Mesenteric fat pad (tissue), 1 donor: Measurements from ENCODE around the gene PTPRN2. TPM values are rescaled to one million over a fixed set of nuclear protein-coding genes. Genes with fewer than 3 reads are reported as not detected.
"Not testable (repeated sequence)": the region's sequence is repeated elsewhere in the genome, so short reads cannot be mapped to it uniquely, and the experiment has no call there.

Experiments used
- DNase-seq: peaks from one replicate; pipeline ENCODE4 v3.0.0-alpha.2; 2020; ENCODE audit warnings: low spot score
- total RNA-seq: library from RNA; stranded (reverse); fragmentation: NEBNext Ultra II Directional; extraction: Animal tissue kit (Norgen Biotek cat#: 25700); gene quantifications from one replicate; pipeline ENCODE4 v1.2.1, GENCODE V29; 2021
- donor health status: DM: yes; HTN: yes; CAD: no.

PTPRN2 gene
- total RNA-seq, 1 donor from 2014 or later: 2.6 TPM

GRCh38 chr7:158471716-158472115 lies 115.9 kb downstream of the PTPRN2 start:
- DNase-seq: no peak

GRCh38 chr7:158470336-158470735 lies 117.3 kb downstream of the PTPRN2 start:
- no peak for DNase-seq

- DNase-seq: no peak
Measured at GRCh38 chr7:158469396-158470051, 118.1 kb downstream of the PTPRN2 start.

GRCh38 chr7:158468700-158469296 lies 118.8 kb downstream of the PTPRN2 start:
- no peak for DNase-seq

GRCh38 chr7:158468181-158468580 lies 119.4 kb downstream of the PTPRN2 start:
- DNase-seq: no peak

- DNase-seq: no peak
Measured at GRCh38 chr7:158467562-158467961, 120.1 kb downstream of the PTPRN2 start.

- DNase-seq: no peak
Measured at GRCh38 chr7:158463317-158463716, 124.3 kb downstream of the PTPRN2 start.

- no peak for DNase-seq
Measured at GRCh38 chr7:158461824-158462223, 125.8 kb downstream of the PTPRN2 start.

- DNase-seq: no peak
Measured at GRCh38 chr7:158460665-158461064, 127.0 kb downstream of the PTPRN2 start.

GRCh38 chr7:158458716-158459282 lies 128.8 kb downstream of the PTPRN2 start:
- DNase-seq: peak; percentile 77

- peak; percentile 47 for DNase-seq
Measured at GRCh38 chr7:158458096-158458495, 129.5 kb downstream of the PTPRN2 start.

- not testable (repeated sequence) for DNase-seq
Measured at GRCh38 chr7:158457586-158457985, 130.0 kb downstream of the PTPRN2 start.

- peak; percentile 69 for DNase-seq
Measured at GRCh38 chr7:158454631-158455030, 133.0 kb downstream of the PTPRN2 start.

- DNase-seq: peak; percentile 53
Measured at GRCh38 chr7:158453663-158454062, 134.0 kb downstream of the PTPRN2 start.

GRCh38 chr7:158452331-158452730 lies 135.3 kb downstream of the PTPRN2 start:
- DNase-seq: peak; percentile 64

- DNase-seq: peak; percentile 73
Measured at GRCh38 chr7:158450476-158451124, 137.0 kb downstream of the PTPRN2 start.

GRCh38 chr7:158449942-158450341 lies 137.7 kb downstream of the PTPRN2 start:
- DNase-seq: peak; percentile 67

- DNase-seq: peak; percentile 49
Measured at GRCh38 chr7:158449266-158449665, 138.4 kb downstream of the PTPRN2 start.

GRCh38 chr7:158448430-158449100 lies 139.1 kb downstream of the PTPRN2 start:
- DNase-seq: peak; percentile 75

- peak; percentile 88 for DNase-seq
Measured at GRCh38 chr7:158447506-158448171, 140.0 kb downstream of the PTPRN2 start.

GRCh38 chr7:158447151-158447505 lies 140.5 kb downstream of the PTPRN2 start:
- DNase-seq: no peak
